Left forelimb (tissue), 1 donor: ENCODE measurements around the gene PRKAR1B.

Experiments used
- DNase-seq: peaks from one replicate; pipeline ENCODE4 v3.0.0-alpha.2; 2018; ENCODE audit warnings: low spot score

Gene PRKAR1B

DNA sequence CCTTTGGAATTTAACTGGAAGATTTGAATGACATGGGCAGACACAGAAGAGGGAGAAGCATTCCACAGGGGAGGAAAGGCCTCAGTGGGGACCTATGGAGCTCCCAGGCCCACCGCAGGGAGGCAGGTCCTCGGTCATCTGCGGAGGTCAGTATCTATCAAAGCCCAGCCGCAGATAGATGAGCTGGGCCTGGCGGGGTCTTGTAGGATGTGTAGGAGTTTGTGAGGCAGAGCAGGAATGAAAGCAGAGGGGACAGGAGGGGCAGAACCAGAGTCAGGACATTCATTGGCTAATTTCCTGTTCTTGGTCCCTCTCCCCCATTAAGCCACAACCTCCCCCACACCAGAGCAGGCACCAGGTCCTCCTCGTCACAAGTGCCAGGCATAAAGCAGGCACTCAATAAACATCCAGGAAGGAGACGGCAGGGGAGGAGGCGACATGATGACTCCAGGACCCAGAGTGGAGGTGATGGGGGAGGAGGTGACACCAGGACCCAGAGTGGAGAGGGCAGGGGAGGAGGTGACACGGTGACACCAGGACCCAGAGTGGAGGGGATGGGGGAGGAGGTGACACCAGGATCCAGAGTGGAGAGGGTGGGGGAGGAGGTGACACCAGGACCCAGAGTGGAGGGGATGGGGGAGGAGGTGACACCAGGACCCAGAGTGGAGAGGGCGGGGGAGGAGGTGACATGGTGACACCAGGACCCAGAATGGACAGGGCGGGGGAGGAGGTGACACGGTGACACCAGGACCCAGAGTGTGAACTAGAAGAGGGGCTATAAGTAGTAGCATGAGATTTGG lies 123.7 kb downstream of the PRKAR1B start:
- peak; percentile 63 for DNase-seq

DNA sequence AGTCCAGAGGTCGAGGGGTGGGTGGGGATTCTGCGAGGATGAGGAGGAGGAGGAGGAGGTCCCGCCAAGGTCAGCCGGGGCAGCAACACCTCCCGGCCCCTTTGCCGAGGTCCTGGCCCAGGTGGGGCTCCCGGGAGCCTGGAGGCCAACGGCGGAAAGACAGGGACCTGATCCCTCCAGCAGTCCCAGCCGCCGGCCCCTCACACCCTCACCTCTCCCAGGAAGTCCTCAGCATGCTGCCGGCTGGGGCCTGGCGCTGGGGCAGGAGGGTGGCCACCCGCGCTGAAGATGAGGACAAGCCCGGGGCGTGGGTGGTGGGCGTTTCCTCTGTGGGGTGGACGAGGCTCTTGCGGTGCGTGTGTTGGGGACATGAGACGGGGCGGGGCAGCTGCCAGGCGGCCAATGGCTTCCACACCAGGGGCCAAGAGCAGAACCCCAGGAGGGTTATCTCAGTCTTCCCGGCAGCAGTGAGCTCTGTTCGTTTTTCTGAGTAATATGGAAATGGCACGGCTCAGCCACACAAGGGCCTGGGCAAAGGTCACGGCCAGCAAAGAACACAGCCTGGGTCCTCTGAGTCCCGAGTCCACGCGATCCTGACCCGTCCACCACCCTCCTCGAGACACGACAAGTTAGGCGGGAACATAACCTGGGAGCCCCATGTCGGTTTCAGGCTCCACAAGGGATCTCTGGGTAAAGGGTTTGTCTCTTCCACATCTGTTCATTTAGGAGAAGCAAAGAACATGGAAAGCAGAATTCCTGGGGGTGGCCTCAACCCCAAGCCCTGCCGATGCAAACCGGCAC lies 124.5 kb downstream of the PRKAR1B start:
- peak; percentile 44 for DNase-seq

DNA sequence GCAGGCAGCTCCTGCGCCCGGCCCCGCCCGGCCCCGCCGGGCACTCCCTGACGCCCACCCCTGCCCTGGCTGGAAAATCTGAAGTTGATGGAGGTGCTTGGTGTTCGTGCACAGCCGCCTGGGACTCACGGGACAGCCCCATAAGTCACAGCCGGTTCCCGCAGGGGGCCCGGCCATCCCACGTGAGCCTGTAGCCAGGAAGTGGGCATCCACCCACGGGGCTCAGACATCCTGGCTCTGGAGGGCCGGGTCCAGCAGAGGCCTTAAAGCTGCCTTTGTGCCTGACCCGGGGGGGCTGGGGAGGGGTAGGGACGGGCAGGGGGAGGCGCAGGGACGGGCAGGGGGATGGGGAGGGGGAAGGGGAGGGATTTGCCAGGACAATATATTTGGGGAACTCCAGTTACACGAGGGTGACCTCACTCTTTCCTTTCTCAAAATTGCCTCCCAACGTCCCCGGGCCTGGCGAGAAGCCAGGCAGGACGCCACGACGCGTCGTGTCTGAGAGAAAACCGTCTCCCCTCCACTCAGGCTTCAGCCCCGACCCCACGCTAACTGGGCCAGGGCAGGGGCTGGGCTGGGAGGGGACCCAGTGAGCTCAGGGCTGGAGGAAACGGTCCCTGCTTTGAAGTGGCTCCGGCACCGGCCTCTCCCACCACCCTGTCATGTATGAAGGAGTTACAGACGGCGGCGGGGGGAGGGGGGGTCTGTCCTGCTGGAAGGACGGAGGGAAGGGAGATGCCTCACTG lies 125.3 kb downstream of the PRKAR1B start:
- peak; percentile 70 for DNase-seq

DNA sequence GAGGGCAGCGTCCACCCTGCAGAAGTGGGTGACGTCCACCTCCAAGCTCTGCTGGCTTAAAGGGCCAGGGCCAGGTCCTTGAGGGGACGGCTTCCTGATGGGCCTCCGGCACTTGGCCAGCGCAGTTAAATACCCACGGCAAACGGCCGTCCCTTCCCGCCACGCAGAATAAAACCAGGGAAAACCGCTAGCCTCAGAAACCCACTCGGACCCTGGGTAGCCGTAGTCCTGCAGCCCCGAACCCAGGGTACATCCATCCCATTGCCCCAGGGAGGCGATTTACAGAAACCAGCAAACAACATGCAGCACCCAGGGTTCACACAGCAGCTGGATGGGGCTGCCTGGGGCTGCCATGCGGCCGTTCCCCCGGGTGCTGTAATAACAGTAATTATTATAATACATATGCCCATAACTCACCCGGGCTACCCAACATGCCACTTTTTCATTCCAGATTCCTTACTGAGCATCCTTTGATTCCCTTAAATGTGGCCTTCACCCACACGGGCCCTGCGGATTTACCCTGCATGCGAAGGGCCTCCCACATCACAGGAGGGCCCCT lies 126.0 kb downstream of the PRKAR1B start:
- DNase-seq: no peak

DNA sequence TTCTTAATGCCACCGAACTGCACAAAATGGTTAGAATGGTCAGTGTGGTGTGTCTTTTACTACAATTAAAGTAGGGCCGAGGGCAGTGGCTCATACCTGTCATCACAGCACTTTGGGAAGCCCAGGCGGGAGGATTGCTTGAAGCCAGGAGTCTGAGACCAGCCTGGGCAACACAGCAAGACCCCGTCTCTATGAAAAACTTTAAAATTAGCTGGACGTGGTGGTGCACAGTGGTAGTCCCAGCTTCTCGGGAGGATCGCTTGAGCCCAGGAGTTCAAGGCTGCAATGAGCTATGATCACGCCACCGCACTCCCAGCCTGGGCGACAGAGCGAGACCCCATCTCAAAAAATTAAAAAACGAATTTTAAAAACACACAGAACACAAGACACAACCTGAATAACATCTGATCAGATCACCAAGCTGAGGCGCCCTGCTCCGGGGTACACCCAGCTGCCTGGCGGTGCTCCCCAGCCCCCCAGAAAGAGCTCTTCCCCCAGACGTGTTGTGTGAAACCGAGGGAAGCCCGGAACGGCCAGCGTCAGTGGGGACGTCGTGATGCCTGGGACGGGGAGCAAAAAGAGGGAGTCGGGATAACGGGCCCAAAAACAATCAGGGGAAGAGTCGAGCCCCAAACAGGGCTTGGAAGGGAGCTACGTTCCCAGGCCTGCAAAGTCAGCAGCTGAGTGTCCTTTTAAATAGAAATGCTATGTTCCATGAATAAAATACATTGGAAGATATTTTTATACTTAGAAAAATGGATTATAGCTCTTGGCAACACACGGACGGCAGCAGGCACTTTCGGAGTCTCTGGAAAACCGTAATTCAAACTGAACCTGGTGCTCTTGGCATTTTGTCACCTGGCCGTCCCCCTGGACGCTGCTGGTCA lies 126.7 kb downstream of the PRKAR1B start:
- DNase-seq: no peak

DNA sequence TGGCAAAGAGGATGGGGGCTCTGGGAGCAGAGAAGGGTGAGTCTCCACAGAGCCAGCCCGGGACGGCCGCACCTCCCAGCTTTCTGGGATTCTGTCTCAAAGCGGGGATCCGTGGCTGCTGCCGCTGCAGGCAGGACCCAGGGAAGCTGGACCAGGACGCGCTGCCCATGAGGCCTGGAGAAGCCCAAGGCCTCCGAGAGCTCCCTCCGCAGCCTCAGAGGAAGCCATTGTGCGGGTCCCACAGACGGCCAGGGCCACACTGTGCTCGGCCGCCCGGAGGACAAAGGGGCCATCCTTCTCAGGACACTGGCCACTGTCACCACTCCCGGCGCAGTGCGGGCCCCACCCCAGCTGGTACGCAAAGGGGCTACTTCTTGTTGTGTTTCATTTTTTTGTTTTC lies 128.2 kb downstream of the PRKAR1B start:
- no peak for DNase-seq

DNA sequence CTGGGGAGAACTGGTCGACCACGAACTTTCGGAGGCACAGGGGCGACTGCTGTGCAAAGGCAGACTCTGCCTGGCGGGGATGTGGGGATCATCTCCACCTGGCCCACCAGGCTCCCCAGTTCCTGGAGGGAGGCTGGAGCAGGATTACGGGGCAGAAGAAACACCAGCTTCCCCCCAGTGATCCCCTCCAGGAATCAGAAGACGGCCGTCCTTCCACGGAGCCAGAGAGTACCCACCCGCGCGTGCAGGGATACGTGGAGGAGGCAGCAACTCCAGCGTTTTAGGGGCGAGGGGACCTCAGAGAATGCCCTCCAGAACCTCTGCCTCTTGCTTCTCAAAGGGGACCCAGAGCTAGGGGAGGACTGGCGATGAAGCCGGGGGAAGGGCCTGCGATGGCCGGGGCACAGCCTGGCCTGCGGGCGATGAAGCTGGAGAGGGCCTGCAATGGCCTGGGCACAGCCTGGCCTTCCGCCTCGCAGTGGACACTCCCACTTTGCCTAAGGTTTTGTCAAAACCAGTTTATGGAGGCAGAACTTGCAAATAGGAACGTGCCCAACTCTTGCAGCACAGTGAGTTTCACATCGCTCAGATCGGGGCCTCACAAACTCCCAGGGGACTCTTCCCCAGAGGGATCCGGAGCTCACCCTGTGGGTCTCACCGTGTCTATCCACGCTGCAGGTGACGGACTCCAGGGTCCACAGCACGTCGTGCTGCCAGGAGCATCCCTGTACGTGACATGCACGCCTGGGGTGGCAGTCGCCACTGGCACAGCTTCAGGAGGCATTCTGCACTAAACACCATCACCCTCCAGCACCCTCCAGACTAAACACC lies 129.5 kb downstream of the PRKAR1B start:
- no peak for DNase-seq

DNA sequence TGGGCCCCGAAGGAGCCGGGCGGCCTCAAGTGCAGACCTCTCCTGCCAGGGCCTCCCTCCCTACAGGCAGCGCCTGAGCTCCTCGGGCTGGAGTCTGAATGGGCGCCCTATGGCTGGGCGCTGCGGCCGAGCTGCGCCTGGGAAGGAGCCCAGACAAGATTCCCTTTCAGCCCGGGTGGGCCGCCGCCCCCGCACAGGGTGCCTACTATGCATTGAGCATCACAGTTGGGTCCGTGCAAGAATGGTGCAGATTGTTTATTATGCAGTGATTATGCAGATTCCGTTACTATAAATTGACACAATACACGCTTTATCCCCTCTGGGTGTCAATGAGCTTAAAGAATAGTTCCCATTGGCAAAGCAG lies 130.3 kb downstream of the PRKAR1B start:
- no peak for DNase-seq

DNA sequence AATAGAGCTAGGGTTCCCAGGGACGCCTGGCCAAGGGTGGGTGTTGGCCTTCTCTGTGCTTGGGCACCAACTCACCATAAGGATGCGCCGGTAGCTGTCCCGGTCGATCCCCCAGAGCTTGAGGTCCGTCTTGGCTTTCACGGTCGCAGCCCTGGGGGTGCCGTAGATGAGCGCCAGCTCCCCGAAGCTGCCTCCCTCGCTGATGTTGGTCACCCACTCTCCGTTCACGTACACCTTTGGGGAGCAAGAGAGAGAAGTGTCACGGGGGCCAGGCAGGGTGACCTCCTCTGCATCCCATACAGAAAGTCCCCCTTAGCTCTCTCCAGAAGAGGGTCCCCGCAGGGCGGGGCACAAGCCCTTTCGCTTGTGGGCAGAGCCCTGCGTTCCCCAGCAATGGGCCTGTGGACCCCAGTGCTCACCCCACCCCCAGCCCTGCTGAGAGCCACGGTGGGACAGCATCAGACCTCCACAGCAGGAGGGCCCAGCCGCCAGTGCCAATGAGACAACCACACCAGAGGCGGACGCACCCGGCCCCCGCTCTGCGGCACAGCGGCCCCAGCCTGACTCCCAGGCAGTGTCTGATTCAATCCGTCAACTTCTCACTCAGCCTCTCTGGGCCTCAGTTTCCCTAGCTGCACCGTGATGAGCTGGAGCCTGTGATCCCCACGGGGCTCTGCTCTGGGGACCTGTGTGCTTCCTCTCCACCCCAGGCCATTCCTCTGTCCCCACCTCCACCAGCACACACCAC lies 130.8 kb downstream of the PRKAR1B start:
- DNase-seq: no peak

DNA sequence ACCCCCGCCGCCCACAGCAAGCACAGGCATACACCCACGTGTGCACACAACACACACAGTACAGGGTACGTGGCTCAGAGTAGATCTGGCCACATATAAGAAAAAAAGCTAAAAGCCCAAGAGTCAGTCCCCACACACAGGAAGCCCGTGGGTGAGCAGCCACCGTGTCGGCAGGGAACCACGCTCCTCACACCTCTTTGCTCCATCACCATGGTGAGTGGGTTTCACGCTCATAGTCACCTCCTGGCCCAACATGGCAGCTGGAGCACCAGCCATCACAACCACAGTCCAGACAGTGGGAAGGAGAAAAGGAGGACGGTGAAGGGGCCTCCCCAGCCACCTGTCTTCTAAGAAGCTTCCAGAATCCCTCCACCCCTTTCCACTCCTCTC lies 131.5 kb downstream of the PRKAR1B start:
- no peak for DNase-seq

DNA sequence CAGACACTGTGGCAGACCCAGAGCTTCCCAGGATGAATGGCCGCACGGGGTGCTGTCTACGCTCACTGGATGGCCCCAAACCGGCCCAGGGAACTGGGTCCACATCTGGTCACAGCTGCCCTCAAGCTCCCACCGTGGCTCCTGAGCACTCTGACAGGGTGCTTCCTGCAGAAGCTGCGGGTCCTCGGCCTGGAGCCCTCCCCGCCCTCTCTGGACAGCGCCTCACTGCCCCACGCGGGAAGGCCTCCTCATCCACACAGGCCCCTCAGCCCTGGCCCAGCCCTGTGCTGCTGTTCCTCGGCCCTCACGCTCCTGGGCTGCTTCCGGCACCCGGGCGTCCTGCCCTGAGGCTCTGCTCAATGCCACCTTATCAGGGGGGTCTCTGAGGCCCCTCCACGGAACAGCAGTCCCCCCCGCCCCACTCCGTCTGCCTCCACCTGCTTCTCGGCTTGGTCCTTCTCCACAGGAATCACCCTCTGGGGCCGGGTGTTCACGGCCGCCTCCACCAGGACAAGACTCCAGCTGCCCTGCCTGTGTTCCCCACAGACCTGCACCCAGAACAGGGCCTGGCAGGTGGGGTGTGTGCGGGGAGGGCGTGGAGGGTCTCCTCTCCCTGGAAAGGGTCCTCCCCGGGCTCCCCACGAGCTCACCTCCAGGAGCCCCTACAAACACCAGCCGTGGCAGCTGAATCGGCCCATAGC lies 132.0 kb downstream of the PRKAR1B start:
- DNase-seq: no peak

DNA sequence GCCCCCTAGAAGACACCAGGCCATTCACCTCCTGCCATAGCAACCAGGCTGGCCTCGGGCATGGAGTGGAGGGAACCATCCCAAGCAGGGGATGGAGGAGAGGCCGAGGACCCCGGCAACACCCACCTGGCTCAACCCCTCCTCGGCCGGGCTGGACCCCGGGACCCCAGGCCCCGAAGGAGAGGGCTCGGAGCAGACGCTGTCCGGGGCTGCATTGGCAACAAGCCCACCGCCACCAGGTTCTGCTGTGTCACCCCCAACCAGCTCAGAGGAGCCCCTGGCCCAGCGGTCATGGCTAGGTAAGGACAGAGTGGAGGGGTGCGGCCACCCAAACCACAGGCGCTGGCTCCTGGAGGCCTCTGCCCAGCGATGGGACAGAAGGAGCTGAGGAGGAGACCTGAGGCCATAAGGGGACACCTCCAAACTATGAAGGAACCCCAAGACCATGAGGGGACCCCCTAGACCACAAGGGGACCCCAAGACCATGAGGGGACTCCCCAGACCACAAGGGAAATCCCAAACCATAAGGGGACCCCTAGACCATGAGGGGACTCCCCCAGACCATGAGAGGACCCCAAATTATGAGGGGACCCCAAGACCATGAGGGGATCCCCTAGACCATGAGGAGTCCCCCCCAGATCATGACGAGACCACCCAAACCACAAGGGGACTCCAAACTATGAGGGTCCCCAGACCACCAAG lies 132.7 kb downstream of the PRKAR1B start:
- DNase-seq: no peak

DNA sequence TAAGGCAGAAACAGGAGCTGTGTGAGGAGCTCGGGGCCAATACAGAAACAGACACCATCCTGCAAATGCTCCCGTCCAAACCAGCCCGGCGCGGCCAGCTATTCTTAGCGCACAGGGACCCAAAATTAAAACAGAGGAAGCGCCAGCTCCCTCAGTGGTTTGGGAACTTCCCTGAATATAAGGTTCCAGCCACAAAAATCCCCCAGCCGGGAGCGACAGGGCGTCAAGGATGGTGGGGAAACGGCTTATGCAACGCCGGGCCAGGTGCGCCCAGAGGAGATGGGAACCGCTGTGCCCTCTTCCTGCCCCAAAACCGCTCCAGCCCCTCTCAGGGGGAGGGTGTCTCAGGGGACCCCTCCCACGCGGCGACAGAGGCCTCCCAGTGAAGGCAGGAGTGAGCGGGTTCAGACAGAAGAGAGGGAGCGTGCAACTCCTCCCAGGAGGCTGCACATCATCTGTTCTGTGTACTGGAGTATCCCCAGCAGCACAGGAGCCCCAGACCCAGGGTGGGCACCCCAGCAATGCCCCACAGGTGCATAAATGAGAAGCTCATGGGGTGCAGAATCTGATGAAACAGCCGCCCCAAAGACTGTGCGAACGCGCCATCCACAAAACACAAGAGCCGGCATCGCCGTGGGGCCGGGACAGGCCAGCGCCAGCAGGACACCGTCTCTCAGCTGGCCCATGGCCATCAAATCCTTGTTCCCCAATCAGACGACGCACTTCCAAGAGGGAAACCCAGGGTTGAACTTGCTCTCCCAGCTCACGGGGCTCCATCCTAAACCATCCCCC lies 133.6 kb downstream of the PRKAR1B start:
- no peak for DNase-seq

DNA sequence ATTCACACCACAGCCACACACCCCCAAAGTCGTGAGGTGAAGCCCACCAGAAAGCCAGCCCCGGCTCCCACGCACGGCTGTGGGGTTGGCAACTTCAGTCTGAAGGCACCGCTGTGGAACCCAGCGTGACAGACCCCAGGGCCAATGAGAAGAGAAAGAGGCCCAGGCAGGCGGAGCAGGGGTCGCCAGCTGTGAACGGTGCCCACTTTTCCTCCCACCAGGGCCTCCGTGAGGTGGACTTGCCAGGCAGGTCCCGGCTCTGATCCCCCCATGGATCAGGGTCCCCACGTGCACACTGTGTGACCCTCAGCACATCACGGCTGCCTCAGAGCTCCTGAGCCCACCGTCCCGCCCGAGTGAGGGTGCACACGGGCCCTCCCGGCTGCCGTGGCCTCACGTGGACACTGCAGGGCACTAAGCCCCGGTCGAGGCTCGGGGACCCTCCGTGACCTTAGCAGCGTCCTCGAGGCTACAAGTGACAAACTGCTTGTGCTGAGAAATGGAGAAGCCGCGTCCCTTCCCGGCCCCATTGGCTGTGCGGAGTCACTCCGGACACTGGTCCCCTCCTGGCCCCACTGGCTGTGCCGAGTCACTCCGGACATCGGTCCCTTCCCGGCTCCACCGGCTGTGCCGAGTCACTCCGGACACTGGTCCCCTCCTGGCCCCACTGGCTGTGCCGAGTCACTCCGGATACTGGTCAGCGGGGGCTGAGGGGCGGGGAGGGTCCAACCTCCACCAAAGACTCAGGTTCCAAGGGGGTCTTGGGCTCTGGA lies 135.0 kb downstream of the PRKAR1B start:
- no peak for DNase-seq

DNA sequence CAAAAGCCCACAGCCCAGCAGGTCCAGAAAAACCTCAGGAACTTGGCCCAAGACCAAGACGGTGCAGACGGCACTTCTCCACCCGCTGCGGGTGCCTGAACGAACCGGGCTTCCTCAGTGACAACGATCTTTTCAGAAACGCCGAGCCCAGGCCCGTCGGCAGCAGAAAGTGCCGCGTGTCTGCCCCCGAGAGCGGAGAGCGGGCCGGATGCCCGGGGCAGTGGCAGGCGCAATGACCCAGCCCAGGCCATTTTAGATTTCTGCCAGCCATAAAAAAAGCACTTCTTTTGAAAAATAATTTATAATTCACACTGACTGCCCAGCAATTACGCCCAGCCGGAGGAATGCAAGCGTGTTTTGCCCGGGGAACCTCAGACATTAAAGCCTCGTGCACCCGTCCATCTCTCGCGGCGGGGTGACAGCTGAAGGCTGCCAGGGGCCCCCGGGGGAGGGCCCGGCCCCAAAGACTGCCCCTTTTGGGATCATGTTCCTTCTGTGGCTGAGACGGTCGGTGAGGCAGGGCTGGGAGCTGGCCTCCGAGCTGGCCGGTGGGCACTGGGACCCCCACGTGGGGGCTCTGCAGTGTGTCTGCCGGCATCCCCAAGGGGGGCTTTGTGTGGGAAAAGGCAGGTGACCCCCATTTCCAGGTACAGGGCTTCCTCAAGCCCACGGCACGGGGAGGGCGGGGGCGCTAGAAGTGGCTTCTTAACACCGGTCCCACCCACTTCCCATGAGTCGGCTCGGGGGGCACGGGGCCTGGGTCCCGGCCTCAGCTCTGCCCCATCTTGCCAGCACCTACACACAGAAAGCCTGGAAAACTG lies 136.1 kb downstream of the PRKAR1B start:
- DNase-seq: no peak
